Skeletal muscle cell (primary cell): Measurements from ENCODE around the gene ANKS1B.
"Not testable (repeated sequence)": the region's sequence is repeated elsewhere in the genome, so short reads cannot be mapped to it uniquely, and the experiment has no call there.

ENCODE experiments used
- DNase-seq: peaks from one replicate; pipeline ENCODE4 v3.0.0-alpha.2; 2010; ENCODE audit warnings: low read depth
- H3K4me3 ChIP-seq: 2 replicates; pipeline ENCODE4 v1.5.1; 2011; ENCODE audit warnings: low read depth, mild to moderate bottlenecking, control low read depth, low read length, moderate library complexity

Gene ANKS1B

DNA sequence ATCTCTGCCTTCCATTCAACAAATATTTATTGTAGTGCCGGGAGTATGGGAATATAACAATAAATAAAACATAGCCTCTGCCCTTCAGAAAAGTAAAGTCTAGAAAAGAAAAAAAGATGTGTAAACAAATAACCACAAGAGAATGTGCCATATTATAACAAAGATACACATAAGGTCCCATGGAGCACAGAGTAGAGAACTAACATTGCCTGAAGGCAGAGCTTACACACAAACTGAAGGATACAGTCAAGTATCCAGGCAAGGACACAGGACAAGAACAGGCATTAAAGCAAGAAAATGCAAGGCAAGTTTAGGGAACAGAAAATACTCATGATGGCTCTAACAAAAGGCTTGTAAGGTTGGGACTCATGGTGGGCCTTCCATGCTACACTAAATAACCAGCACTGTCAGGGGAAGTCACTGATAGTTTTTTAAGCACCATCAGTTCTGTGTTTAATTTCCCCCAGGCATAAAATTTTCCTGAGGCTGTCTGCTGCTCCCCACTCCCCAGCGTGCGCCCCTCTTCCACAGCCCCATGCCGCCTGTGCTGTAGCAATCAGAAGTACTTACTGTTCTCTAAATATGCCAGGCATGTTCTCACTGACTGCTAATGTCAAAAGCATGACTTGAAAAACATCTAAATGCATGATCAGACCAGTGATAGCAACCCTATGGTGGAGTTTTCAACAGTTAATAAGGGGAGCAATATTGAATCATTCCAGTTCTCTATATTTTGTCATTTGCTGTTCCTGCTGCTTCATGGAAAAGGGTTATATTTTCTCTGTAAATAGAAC is 77.8 kb downstream of the ANKS1B start:
- H3K4me3 ChIP-seq, result no peak overlapping the region
- DNase-seq, result no peak

- DNase-seq, result no peak
Measured at GRCh38 chr12:99901181-99901580, 83.6 kb downstream of the ANKS1B start.

GRCh38 chr12:99898645-99899044 is 86.1 kb downstream of the ANKS1B start:
- no peak overlapping the region for H3K4me3 ChIP-seq
- DNase-seq, result no peak

More at GRCh38 chr12:99901181-99901580, 83.6 kb downstream of the ANKS1B start:
- H3K4me3 ChIP-seq, result no peak overlapping the region

- no peak for DNase-seq
- H3K4me3 ChIP-seq, result no peak overlapping the region
Measured at GRCh38 chr12:99879439-99879838, 105.3 kb downstream of the ANKS1B start.

GRCh38 chr12:99875081-99875480 is 109.7 kb downstream of the ANKS1B start:
- no peak overlapping the region for H3K4me3 ChIP-seq
- DNase-seq, result no peak

- H3K4me3 ChIP-seq, result no peak overlapping the region
- DNase-seq, result no peak
Measured at GRCh38 chr12:99870085-99870484, 114.7 kb downstream of the ANKS1B start.

- DNase-seq, result no peak
- no peak overlapping the region for H3K4me3 ChIP-seq
Measured at GRCh38 chr12:99861731-99862130, 123.0 kb downstream of the ANKS1B start.

GRCh38 chr12:99859126-99859525 is 125.6 kb downstream of the ANKS1B start:
- H3K4me3 ChIP-seq, result no peak overlapping the region

GRCh38 chr12:99852666-99853065 is 132.1 kb downstream of the ANKS1B start:
- DNase-seq, result no peak
- H3K4me3 ChIP-seq, result no peak overlapping the region

More at GRCh38 chr12:99859126-99859525, 125.6 kb downstream of the ANKS1B start:
- no peak for DNase-seq

- no peak overlapping the region for H3K4me3 ChIP-seq
- no peak for DNase-seq
Measured at GRCh38 chr12:99847936-99848335, 136.8 kb downstream of the ANKS1B start.

GRCh38 chr12:99834710-99835109 is 150.0 kb downstream of the ANKS1B start:
- DNase-seq, result no peak
- H3K4me3 ChIP-seq, result no peak overlapping the region

DNA sequence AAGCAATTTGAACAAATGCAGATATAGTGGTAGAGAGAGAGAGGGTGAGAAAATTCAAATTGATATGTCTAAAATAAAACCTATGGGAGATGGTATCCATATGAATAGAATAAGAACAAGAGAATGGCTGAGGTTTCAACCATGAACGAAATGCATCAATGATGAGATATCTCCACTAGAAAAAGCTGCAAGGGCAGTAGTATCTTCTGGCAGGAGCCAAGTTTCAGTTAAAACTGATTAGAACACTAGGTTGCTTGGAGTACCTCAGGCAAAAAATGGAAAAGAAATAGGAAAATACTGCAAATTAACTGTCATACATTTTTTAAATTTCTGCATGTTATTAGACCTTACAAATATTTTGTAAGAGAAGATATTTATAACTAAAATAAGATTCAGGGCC is 151.3 kb downstream of the ANKS1B start:
- H3K4me3 ChIP-seq, result no peak overlapping the region
- DNase-seq, result no peak

- no peak overlapping the region for H3K4me3 ChIP-seq
- DNase-seq, result no peak
Measured at GRCh38 chr12:99824900-99825542, 159.7 kb downstream of the ANKS1B start.

GRCh38 chr12:99822273-99822672 is 162.5 kb downstream of the ANKS1B start:
- no peak overlapping the region for H3K4me3 ChIP-seq
- DNase-seq, result no peak

DNA sequence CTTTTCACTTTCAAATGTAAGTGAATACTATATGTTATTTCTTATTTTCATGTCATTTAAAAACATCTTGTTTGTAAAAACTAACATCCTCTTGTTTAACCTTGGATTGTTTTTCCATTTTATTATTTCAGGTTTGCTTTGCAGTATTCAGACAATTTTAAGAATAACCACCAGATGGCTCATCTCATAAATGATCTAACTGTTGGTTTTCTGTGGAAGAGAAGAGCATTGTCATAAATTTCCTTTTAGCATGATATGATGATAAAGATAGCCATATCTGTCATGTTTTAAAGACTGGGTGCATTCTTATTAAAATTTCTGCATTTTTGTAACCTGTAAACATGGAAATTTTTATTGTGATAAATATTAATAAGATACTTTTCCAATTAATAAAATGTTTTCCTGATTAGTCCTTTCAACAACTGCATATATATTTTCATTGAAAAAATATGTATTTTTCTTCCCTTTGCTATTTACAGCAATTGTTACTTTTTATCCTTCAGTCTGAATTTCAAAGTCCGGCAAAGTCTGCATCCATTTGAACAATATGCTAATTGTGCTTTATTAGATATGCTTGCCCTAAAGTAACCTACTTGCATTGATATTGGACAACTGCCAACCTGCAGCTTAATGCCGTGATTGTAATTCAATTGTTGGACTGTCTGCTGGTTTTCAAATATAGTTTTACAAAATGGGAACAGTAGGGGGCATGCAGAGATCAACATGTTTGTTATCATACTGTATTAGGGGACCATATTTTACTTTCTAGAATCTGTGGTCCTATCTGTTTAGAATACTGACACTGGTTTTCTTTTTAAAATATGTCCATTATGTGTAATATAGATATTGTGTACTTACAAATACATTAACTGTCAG is 173.8 kb downstream of the ANKS1B start:
- DNase-seq, result no peak

DNA sequence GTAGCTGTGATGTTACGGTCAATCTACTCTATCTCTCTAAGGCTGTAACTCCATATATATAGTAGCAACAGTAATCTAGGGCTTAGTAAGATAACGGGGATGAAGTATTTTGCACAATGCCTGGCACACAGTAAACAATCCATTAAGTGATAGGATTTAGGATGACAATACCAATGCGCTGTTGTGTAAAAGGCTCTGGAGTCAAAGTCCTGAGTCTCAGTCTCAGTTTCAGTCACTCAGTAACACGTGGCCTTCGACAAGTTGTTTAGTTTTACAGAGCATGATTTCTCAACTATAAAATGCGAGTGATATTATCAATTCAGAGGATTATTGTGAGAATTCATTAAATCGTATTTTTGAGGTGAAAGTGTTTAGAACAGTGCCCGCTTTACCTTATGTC is 174.8 kb downstream of the ANKS1B start:
- no peak overlapping the region for H3K4me3 ChIP-seq
- DNase-seq, result no peak

More for the DNA sequence above, 173.8 kb downstream of the ANKS1B start:
- H3K4me3 ChIP-seq, result no peak overlapping the region

GRCh38 chr12:99806304-99806703 is 178.4 kb downstream of the ANKS1B start:
- DNase-seq, result no peak
- no peak overlapping the region for H3K4me3 ChIP-seq

DNA sequence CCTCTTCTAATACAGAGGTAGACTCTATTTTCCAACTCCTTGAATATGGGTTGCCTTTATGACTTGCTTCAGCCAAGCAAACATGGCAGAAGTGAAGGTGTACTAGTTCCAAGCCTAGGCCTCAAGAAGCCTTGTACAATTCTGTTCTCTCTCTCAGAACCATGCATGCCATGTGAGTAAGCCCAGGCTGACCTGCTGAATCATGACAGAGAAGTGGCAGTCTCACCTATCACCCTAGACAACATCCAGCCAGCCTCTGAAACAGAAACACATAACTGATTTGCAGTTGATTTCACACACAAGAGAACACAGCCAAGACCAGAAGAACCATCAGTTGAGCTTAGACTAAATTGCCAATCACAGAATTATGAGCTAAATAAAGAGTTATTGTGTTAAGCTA is 180.0 kb downstream of the ANKS1B start:
- H3K4me3 ChIP-seq, result no peak overlapping the region
- DNase-seq, result no peak

DNA sequence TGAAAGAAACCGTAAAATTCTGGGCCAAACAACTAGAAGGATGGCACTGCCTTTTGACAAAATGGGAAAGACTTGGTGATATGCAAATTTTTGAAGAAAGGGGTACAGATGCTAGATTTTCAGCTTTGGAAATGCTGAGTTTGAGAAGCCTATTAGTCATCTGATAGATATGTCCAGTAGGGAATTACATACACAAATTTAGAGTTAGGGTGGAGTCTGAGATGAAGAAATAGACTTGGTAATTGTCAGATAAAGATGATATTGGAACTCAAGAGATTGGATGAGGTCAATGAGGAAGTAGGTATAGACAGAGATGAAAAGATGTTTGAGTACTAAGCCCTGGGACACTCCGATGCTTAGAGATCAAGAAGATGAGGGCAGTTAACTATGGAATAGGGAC is 184.1 kb downstream of the ANKS1B start:
- H3K4me3 ChIP-seq, result no peak overlapping the region
- DNase-seq, result no peak

DNA sequence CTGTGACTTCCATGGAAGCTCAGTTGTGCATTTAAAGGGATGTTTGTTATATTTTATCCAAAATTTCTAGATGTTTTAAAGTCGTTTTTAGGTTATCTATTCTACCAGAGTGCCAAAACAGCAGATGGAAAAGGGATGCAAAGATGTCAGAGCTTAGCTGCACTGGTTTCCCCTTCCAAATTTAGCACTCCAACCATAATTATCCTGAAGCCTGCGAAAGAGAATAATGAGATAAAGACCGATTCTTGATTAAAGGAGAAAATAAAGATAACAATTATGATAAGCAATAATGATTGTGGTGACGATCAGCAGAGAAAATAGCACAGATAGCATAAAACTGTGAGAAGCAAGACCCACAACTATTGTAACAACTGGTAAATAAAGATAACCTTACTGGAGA is 186.8 kb downstream of the ANKS1B start:
- DNase-seq, H3K4me3 ChIP-seq: not testable (repeated sequence)
